NCI-H2171 (cell line): ENCODE measurements around the gene NF1.
"Not testable (repeated sequence)": the region's sequence is repeated elsewhere in the genome, so short reads cannot be mapped to it uniquely, and the experiment has no call there.

Experiments
- DNase-seq: peaks from one replicate; lab custom pipeline; 2025; lab: John Stamatoyannopoulos, UW

Gene NF1

GRCh38 chr17:31130286-31131224, 35.8 kb downstream of the NF1 start:
- DNase-seq, result no peak

- no peak for DNase-seq
Measured at GRCh38 chr17:31131299-31131698, 36.5 kb downstream of the NF1 start.

- no peak for DNase-seq
Measured at GRCh38 chr17:31132977-31133376, 38.2 kb downstream of the NF1 start.

- no peak for DNase-seq
Measured at GRCh38 chr17:31134576-31134975, 39.8 kb downstream of the NF1 start.

GRCh38 chr17:31136319-31136718, 41.5 kb downstream of the NF1 start:
- DNase-seq, result no peak

- no peak for DNase-seq
Measured at GRCh38 chr17:31140111-31140510, 45.3 kb downstream of the NF1 start.

GRCh38 chr17:31144428-31144827, 49.7 kb downstream of the NF1 start:
- DNase-seq, result no peak

GRCh38 chr17:31144836-31145235, 50.1 kb downstream of the NF1 start:
- DNase-seq, result no peak

- DNase-seq, result no peak
Measured at GRCh38 chr17:31147507-31148202, 52.9 kb downstream of the NF1 start.

GRCh38 chr17:31148205-31148604, 53.4 kb downstream of the NF1 start:
- no peak for DNase-seq

- DNase-seq, result no peak
Measured at GRCh38 chr17:31152271-31152670, 57.5 kb downstream of the NF1 start.

GRCh38 chr17:31155208-31155810, 60.5 kb downstream of the NF1 start:
- no peak for DNase-seq

- no peak for DNase-seq
Measured at GRCh38 chr17:31156326-31156725, 61.5 kb downstream of the NF1 start.

GRCh38 chr17:31156864-31157263, 62.1 kb downstream of the NF1 start:
- DNase-seq, result not testable (repeated sequence)

- no peak for DNase-seq
Measured at GRCh38 chr17:31158746-31159377, 64.1 kb downstream of the NF1 start.

GRCh38 chr17:31163091-31163781, 68.5 kb downstream of the NF1 start:
- no peak for DNase-seq

- no peak for DNase-seq
Measured at GRCh38 chr17:31167111-31167510, 72.3 kb downstream of the NF1 start.

- DNase-seq, result no peak
Measured at GRCh38 chr17:31171701-31172100, 76.9 kb downstream of the NF1 start.

- no peak for DNase-seq
Measured at GRCh38 chr17:31172388-31172787, 77.6 kb downstream of the NF1 start.

GRCh38 chr17:31174215-31174614, 79.4 kb downstream of the NF1 start:
- DNase-seq, result no peak

- DNase-seq, result no peak
Measured at GRCh38 chr17:31175237-31175636, 80.5 kb downstream of the NF1 start.

GRCh38 chr17:31176143-31176542, 81.4 kb downstream of the NF1 start:
- not testable (repeated sequence) for DNase-seq
